Tibial artery (tissue), 4 donors: Measurements from ENCODE around the gene RFX5.

Source experiments
- DNase-seq, 2 donors: peaks; one replicate each; pipeline ENCODE4 v3.0.0-alpha.2; 2019
- H3K27ac ChIP-seq, 2 donors: fragments of 200-600 bp; sonication (generic) in 1 of 2; 1 replicate in 1 of 2; 2 replicates in 1 of 2; pipeline ENCODE4 v1.5.1; 2018 to 2019; ENCODE audit warnings: mild to moderate bottlenecking in 1 of 2
- H3K27me3 ChIP-seq, 2 donors: fragments of 200-600 bp; sonication (generic) in 1 of 2; one replicate each; pipeline versions ENCODE4 v1.5.1 to v1.6.0; 2016 to 2019
- H3K36me3 ChIP-seq, 3 donors: fragments of 200-600 bp; sonication (generic) in 2 of 3; one replicate each; pipeline ENCODE4 v1.5.1; 2016 to 2019; ENCODE audit warnings: mild to moderate bottlenecking in 2 of 3
- H3K4me1 ChIP-seq, 4 donors: fragments of 200-600 bp; sonication (generic) in 2 of 4; 1 replicate in 3 of 4; 2 replicates in 1 of 4; pipeline ENCODE4 v1.5.1; 2016 to 2019
- H3K4me3 ChIP-seq, 2 donors: fragments of 200-600 bp; sonication (generic) in 1 of 2; 1 replicate in 1 of 2; 2 replicates in 1 of 2; pipeline ENCODE4 v1.5.1; 2018 to 2019; ENCODE audit warnings: mild to moderate bottlenecking in 2 of 2
- H3K9me3 ChIP-seq, 3 donors: fragments of 200-600 bp; sonication (generic) in 1 of 3; one replicate each; pipeline ENCODE4 v1.5.1; 2016 to 2019
- CTCF ChIP-seq, 2 experiments: fragments of 200-600 bp in 1 of 2; fragments of 450-650 bp in 1 of 2; IDR thresholded peaks; one replicate each; pipeline ENCODE4 v1.5.1; 2017 to 2019; ENCODE audit warnings: antibody characterized with exemption in 2 of 2, mild to moderate bottlenecking in 1 of 2, moderate library complexity in 1 of 2
- intact Hi-C: fragments of 100-400 bp; cut with DNase I; formaldehyde crosslinking; loops from one replicate; pipeline ENCODE4 v1.15.0; 2023; ENCODE audit warnings: low total_unique reads

RFX5 gene

DNA sequence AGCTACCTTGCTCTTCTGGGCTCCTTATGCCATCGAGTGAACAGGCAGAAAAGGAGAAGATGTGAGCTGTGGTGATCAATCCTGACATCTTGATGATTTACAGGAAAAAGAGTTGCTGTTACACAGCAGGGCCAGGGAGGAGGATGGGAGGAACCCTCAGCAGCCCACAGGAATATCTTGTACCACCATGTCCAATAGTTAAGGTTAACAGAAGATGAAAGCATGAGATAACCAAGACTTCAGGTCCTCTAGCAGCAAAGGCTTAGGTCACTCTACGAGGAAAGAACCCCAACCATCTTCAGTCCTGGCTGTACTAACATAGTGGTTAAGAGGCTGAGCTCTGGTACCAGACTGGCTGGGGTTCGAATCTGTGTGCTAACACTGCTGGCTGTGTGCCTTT lies 37.5 kb upstream of the RFX5 start:
- no peak for DNase-seq
- H3K27ac ChIP-seq = no peak overlapping the region
- intact Hi-C loops = no loop called here
- no peak for TF ChIP-seq CTCF (IDR thresholded peaks at IDR 0.05)
- H3K36me3 ChIP-seq = no peaks in the 10 kb centered on the region
- no peaks in the 10 kb centered on the region for H3K4me1 ChIP-seq
- H3K4me3 ChIP-seq = no peak overlapping the region
- no peaks in the 10 kb centered on the region for H3K9me3 ChIP-seq
- H3K27me3 ChIP-seq = no peaks in the 10 kb centered on the region

DNA sequence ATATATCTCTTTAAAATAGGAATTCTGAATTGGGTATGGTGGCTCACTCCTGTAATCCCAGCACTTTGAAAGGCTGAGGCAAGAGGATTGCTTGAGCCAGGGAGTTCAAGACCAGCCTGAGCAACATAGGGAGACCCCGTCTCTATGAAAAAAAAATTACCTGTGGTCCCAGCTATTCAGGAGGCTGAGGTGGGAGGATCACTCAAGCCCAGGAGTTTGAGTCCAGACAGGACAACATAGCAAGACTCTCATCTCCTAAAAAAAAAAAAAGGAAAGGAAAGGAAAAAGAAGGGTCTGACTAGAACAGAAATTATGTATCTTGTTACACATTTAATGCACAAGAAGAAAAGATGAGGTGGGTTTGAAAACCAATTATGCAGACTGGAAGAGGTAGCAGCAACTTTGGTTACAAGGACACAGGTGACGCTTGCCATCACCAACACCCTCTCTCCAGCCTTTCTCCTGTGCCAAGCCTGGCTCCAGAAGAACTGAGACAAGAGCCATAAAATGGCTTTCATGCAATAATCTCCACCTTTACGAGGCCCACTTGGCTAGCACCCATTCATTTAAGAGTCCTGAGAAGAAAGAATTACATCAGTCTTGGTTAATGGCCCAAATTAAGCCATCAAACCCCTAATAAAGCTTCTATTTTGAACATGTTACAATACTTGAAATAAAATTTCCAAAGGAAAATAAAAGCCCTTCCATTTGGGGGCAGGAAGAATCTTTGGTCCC lies 30.3 kb upstream of the RFX5 start:
- H3K36me3 ChIP-seq = no peaks in the 10 kb centered on the region
- no peak overlapping the region for H3K4me3 ChIP-seq
- H3K9me3 ChIP-seq = no peaks in the 10 kb centered on the region
- peaks cover 0 to 15% (median 10%) of the 10 kb centered on the region in 4 donors for H3K4me1 ChIP-seq
- H3K27me3 ChIP-seq = no peaks in the 10 kb centered on the region
- intact Hi-C loops = no loop called here
- TF ChIP-seq CTCF (IDR thresholded peaks at IDR 0.05) = no peak
- DNase-seq = no peak
- H3K27ac ChIP-seq = no peak overlapping the region

DNA sequence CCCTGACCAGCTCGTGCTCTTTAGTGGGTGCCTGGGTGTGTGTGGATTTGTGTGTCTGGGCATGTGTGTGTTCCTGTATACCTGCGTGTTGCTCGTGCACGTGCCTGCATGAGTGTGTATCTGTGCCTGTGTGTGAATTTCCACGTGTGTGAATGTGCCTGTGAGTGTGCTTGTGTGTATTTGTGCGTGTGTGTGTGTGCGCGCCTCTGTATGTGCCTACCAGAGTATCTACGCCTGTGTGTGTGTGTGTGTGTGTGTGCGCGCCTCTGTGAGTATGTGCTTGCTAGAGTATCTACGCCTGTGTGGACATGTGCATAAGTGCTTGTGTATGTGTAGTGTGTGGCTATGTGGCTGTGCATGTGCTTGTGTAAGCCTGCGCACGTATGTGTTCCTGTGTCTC lies 26.1 kb upstream of the RFX5 start:
- Histone ChIP-seq H3K4me3 (no peak overlapping the region), H3K36me3 (peaks cover 0 to 3% (median 0%) of the 10 kb centered on the region in 3 donors), H3K4me1 (peaks cover 0 to 52% (median 44%) of the 10 kb centered on the region in 4 donors), H3K27ac (peak overlapping the region; percentile 71 to 88), H3K27me3 (no peaks in the 10 kb centered on the region), H3K9me3 (no peaks in the 10 kb centered on the region)
- no peak for TF ChIP-seq CTCF (IDR thresholded peaks at IDR 0.05)
- DNase-seq = no peak
- intact Hi-C loops = no loop called here

DNA sequence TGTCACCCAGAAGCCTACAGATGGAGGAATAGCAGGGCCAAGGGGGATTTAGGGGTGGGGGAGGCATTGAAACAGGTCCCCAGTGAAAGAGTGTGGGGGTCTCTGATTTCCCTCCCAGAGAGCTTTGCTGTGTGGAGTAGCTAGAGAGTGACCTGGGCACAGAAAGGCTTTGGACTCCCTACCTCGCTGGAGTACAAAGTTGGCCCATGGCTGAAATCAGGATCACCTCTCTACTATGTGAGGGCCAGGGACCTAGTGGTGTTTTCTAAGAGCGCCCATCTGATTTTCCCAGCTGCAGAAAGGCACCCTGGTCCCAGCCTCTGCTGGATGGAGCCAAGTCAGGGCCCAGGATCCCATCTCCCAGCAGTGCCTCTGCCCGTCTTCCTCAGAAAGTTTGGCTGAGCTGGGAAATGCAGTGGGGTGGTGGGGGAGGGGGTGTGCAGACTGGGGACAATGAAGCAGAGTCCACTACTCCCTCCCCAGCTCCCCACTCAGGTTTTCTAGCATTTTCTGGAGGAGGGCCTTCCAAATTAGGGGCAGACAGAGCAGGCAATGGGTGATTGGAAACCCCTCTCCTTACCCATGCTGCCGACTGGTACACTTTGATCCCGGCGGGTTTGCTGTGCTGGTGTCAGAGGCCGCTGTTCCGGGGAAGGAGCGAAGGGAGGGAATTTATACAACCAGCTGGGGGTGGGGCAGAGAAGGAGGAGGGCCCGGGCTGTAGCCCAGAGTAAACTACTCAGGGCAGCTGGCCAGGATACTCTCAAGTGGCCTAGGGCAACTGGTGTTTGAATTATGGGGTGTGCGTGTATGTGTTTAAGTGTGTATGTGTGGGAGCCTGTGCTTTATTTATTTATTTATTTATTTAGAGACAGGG lies 25.2 kb upstream of the RFX5 start, which contains the start of gene SELENBP1:
SELENBP1 (minus strand) TSS at position 648 of the 877 bp plus-strand sequence; CDS start at position 584, 64 bp downstream.
- H3K9me3 ChIP-seq = no peaks in the 10 kb centered on the region
- peak within 1 kb of the TSS; percentile 58 for H3K4me3 ChIP-seq
- no peaks in the 10 kb centered on the region for H3K27me3 ChIP-seq
- no peak for TF ChIP-seq CTCF (IDR thresholded peaks at IDR 0.05)
- peaks cover 0 to 12% (median 7%) of the 10 kb centered on the region in 3 donors for H3K36me3 ChIP-seq
- intact Hi-C loops = no loop called here
- H3K27ac ChIP-seq = peak within 1 kb of the TSS; percentile 71 to 88
- DNase-seq = peak; percentile 82 to 95
- H3K4me1 ChIP-seq = peaks cover 0 to 57% (median 44%) of the 10 kb centered on the region in 4 donors

- H3K4me1 ChIP-seq = peaks cover 0 to 60% (median 44%) of the 10 kb centered on the region in 4 donors
- H3K27me3 ChIP-seq = no peaks in the 10 kb centered on the region
- intact Hi-C loops = no loop called here
- peaks cover 0 to 18% (median 12%) of the 10 kb centered on the region in 3 donors for H3K36me3 ChIP-seq
- no peaks in the 10 kb centered on the region for H3K9me3 ChIP-seq
- peak overlapping the region; percentile 71 to 88 for H3K27ac ChIP-seq
- TF ChIP-seq CTCF (IDR thresholded peaks at IDR 0.05) = no peak
- H3K4me3 ChIP-seq = peak overlapping the region; percentile 58
- DNase-seq = peak; percentile 91 to 95
Observed at GRCh38 chr1:151371370-151372057, 24.5 kb upstream of the RFX5 start.
